Measurements from ENCODE around the gene VPS4A. TPM values are rescaled to one million over a fixed set of nuclear protein-coding genes. Genes with fewer than 3 reads are reported as not detected.

Gene VPS4A
- total and polyA plus RNA-seq, 12 donors, result 24.2 to 44.6 (median 28.1) TPM

GRCh38 chr16:69316595-69317034, 5.5 kb downstream of the VPS4A start:
- H3K36me3 ChIP-seq, result peaks cover 9 to 87% (median 51%) of the 10 kb centered on the region in 9 donors
- no peak for TF ChIP-seq CTCF (IDR thresholded peaks at IDR 0.05)
- H3K9me3 ChIP-seq, result no peaks in the 10 kb centered on the region
- no peak overlapping the region for H3K27ac ChIP-seq
- H3K27me3 ChIP-seq, result no peaks in the 10 kb centered on the region
- no peak overlapping the region for H3K4me3 ChIP-seq
- ATAC-seq (no peak), DNase-seq (no peak)
- intact Hi-C loops (cut with DNase I), result no loop called here
- H3K4me1 ChIP-seq, result peaks cover 5 to 37% (median 19%) of the 10 kb centered on the region in 9 donors
- 91 to 94% methylated on average over 17 of the region's 17 CpGs for WGBS, 2 donors

- 93 to 94% methylated on average over 30 of the region's 30 CpGs for WGBS, 2 donors
- TF ChIP-seq CTCF (IDR thresholded peaks at IDR 0.05), result no peak
- Histone ChIP-seq H3K9me3 (no peaks in the 10 kb centered on the region), H3K36me3 (peaks cover 10 to 100% (median 68%) of the 10 kb centered on the region in 9 donors), H3K27ac (no peak overlapping the region), H3K4me1 (peaks cover 0 to 22% (median 3%) of the 10 kb centered on the region in 9 donors), H3K27me3 (no peaks in the 10 kb centered on the region), H3K4me3 (no peak overlapping the region)
- intact Hi-C loops (cut with DNase I), result no loop called here
- DNase-seq (no peak), ATAC-seq (no peak)
Measured at GRCh38 chr16:69318177-69318910, 7.2 kb downstream of the VPS4A start.

DNA sequence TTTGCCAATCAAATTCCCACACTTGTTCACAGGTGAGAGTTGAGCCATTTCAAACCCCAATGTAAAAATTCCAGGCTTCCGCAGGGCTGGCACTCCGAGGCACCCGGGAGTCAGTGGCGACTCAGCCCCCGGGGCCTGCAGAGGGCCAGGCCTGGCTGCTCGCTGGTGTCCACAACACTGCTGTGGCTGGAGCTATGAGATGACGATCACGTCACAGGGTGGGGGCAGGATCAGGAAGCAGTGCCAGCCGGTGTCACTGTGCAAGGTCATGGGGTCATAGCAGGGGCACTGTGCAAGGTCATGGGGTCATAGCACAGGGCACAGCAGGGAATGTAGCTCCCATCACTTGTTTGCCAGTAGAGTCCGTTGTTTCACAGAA, 7.8 kb downstream of the VPS4A start:
- no peak overlapping the region for H3K27ac ChIP-seq
- no peaks in the 10 kb centered on the region for H3K27me3 ChIP-seq
- WGBS, 2 donors, result 84 to 85% methylated on average over 10 of the region's 10 CpGs
- H3K4me3 ChIP-seq, result no peak overlapping the region
- ATAC-seq (no peak), DNase-seq (no peak)
- no peak for TF ChIP-seq CTCF (IDR thresholded peaks at IDR 0.05)
- peaks cover 10 to 100% (median 64%) of the 10 kb centered on the region in 9 donors for H3K36me3 ChIP-seq
- no peaks in the 10 kb centered on the region for H3K9me3 ChIP-seq
- peaks cover 0 to 17% (median 1%) of the 10 kb centered on the region in 9 donors for H3K4me1 ChIP-seq
- intact Hi-C loops (cut with DNase I), result no loop called here

GRCh38 chr16:69319381-69319780, 8.2 kb downstream of the VPS4A start:
- 91 to 94% methylated on average over 9 of the region's 9 CpGs for WGBS, 2 donors
- Histone ChIP-seq H3K4me3 (no peak overlapping the region), H3K36me3 (peaks cover 10 to 100% (median 62%) of the 10 kb centered on the region in 9 donors), H3K4me1 (peaks cover 0 to 16% (median 6%) of the 10 kb centered on the region in 9 donors), H3K27ac (no peak overlapping the region), H3K27me3 (no peaks in the 10 kb centered on the region), H3K9me3 (no peaks in the 10 kb centered on the region)
- intact Hi-C loops (cut with DNase I), result no loop called here
- no peak for TF ChIP-seq CTCF (IDR thresholded peaks at IDR 0.05)
- DNase-seq, result no peak
- ATAC-seq, result no peak
